SK-N-SH treated with all-trans-retinoic acid at 6 μM for 48 hours (cell line): ENCODE results near the gene PLPP2.
"Not testable (repeated sequence)": the region's sequence is repeated elsewhere in the genome, so short reads cannot be mapped to it uniquely, and the experiment has no call there.

ENCODE experiments used
- ESRRG ChIP-seq: fragments of 250-450 bp; sonication (Bioruptor Pico); IDR thresholded peaks from 2 replicates; pipeline ENCODE4 v1.6.1; 2021; ENCODE audit warnings: mild to moderate bottlenecking
- PPARA ChIP-seq: fragments of 250-450 bp; sonication (Bioruptor Pico); IDR thresholded peaks from 2 replicates; pipeline ENCODE4 v1.5.0; 2020; ENCODE audit warnings: mild to moderate bottlenecking, borderline replicate concordance
- SNAI2 ChIP-seq: fragments of 250-450 bp; sonication (Bioruptor Pico); IDR thresholded peaks from 2 replicates; pipeline ENCODE4 v1.5.0; 2020; ENCODE audit warnings: mild to moderate bottlenecking, moderate library complexity
- ZNF565 ChIP-seq: fragments of 450-650 bp; formaldehyde crosslinking; conservative IDR thresholded peaks from 2 replicates; pipeline ENCODE4 v1.5.0; 2020; ENCODE audit warnings: low read depth, mild to moderate bottlenecking, moderate library complexity

- TF ChIP-seq ZNF565, PPARA, SNAI2, ESRRG (CRISPR knock-in tag): not testable (repeated sequence)
Measured at GRCh38 chr19:270766-271318, 20.4 kb downstream of the PLPP2 start.
